GM19395 (cell line): ENCODE results near the gene A4GALT.
A peak's percentile ranks its signal among the peaks of the same experiment; 100 is the strongest.
"Not testable (repeated sequence)": the region's sequence is repeated elsewhere in the genome, so short reads cannot be mapped to it uniquely, and the experiment has no call there.

ENCODE experiments used
- ATAC-seq: cut with Tn5 transposase; IDR thresholded peaks from one replicate; pipeline ENCODE4 v1.9.1; 2021; ENCODE audit warnings: mild to moderate bottlenecking, moderate library complexity; ENCODE audit not compliant: unreplicated experiment

A4GALT gene

GRCh38 chr22:42684462-42685195, 36.0 kb downstream of the A4GALT start:
- no peak for ATAC-seq

DNA sequence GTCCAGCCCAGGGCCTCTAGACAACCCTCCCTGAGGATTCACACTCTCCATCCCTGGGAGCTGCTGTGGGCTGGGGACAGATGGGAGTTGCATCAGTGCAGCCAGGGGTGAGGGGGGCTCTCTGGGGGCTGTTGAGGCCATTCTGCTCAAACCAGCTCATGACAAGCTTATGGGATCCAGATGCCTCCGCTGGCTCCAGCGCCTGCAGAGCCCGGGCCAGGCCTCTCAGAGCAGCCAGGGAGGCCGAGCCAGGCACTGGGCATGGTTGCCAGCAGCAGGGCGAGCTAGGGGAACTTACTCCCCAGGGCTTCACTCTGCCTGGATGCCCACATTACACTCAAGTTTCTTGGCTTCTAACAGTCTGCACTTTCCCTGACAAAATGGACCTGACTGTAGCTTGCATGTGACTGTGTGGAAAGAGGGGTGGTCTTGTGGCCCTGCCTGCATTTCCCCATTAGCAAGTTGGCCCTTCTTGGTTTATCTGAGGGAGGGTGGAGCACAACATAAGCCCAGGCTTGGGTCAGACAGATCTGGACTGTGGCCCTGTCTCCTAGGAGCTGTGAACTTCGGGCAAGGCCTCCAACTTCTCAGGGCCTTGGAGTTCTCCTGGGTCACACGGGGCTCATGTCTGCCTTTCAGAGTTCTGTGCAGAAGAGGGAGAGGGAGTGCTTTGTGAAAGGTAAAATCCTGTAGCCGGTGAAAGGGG, 36.9 kb downstream of the A4GALT start:
- ATAC-seq: no peak

GRCh38 chr22:42682113-42682851, 38.4 kb downstream of the A4GALT start:
- ATAC-seq: no peak

- ATAC-seq: no peak
Observed at GRCh38 chr22:42680648-42681047, 40.0 kb downstream of the A4GALT start.

DNA sequence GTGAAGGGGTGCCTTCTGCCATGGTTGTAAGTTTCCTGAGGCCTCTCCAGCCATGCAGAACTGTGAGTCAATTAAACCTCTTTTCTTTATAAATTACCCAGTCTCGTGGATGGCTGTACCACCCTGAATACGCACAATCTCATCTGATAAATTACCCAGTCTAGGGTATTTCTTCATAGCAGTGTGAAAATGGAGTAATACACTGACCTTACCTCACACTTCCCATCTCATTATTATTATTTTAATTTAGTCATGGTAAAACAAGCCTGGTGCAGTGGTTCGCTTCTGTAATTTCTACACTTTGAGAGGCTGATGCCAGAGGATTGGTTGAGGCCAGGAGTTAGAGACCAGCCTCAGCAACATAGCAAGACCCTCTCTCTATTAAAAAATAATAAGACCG, 41.0 kb downstream of the A4GALT start:
- ATAC-seq: no peak

- no peak for ATAC-seq
Observed at GRCh38 chr22:42678894-42679293, 41.8 kb downstream of the A4GALT start.

DNA sequence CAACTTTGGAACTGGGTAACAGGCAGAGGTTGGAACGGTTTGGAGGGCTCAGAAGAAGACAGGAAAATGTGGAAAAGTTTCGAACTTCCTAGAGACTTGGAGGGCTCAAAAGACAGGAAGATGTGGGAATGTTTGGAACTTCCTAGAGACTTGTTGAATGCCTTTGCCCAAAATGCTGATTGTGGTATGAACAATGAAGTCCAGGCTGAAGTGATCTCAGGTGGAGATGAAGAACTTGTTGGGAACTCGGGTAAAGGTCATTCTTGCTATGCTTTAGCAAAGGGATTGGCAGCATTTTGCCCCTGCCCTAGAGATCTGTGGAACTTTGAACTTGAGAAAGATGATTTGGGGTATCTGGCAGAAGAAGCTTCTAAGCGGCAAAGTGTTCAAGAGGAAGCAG, 42.7 kb downstream of the A4GALT start:
- ATAC-seq: not testable (repeated sequence)

GRCh38 chr22:42676059-42676607, 44.5 kb downstream of the A4GALT start:
- no peak for ATAC-seq

GRCh38 chr22:42673898-42674401, 46.7 kb downstream of the A4GALT start:
- no peak for ATAC-seq

GRCh38 chr22:42673071-42673470, 47.6 kb downstream of the A4GALT start:
- not testable (repeated sequence) for ATAC-seq

GRCh38 chr22:42670921-42671709, 49.6 kb downstream of the A4GALT start:
- no peak for ATAC-seq

DNA sequence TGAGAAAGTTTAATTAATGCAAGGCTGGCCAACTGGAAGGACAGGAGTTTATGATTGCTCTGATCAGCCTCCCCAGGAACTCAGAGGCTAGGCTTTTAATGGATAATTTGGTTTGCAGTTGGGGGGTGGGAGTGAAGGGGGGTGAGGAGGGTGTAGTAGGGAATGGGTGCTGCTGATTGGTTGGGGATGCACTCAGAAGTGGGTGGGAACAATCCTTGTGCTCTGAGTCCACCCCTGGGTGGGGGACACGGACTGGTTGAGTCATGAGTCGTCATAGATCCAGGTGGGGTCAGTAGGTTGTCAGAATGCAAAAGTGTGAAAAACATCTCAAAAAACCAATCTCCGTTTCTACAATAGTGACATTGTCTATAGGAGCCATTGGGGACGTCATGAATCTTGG, 50.6 kb downstream of the A4GALT start:
- ATAC-seq: no peak

DNA sequence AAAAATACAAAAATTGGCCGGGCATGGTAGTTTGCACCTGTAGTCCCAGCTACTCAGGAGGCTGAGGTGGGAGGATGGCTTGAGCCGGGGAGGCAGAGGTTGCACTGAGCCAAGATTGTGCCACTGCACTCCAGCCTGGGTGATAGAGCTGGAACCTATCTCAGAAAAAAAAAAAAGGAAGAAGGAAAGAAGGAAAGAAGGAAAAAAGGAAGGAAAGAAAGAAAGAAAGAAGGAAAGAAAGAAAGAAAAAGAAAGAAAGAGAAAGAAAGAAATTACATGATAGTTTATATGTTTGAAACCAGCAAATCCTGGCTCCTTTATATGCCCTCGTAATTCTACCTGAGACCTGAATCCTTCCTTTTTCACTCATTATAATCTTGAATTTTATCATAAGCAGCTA, 54.3 kb downstream of the A4GALT start:
- ATAC-seq: not testable (repeated sequence)

DNA sequence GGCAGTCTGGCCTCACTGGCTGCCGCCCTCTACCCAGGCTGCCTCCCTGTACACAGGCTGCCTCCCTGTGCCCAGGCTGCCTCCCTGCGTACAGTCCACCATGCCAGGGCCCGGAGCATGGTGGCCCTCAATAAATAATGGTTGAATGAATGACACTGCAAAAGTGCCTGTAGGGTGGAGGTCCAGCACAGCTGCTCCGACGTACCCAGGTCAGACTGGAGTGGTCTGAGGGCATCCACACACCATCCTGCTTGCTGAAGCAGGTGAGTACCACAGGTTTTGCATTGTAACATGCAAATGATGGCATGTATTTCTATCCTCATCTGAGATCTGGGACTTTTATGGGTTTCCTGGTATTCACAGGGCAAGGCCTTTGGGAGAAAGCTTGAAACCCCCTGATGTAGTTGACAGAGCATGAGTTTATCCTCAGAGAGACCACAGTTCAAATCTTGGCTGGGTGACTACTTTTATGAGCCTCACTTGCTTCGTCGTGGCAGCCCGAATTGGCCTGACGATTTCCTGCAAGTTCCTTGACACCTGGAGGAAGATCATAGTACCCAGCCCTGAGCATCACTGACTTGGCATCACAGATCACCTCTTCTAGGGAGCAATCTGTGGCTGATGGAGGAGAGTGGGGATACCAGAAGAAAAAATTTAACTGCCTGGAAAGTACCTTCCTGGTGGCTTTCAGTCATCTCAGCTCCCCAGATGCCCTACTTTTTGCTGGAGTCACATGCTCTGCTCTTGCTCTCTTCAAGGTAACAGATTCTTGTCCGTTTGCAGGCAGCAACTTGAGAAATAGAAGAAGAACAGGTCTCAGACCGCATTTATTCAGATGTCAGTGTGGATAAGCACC, 55.5 kb downstream of the A4GALT start:
- no peak for ATAC-seq

- ATAC-seq: peak; percentile 59
Observed at GRCh38 chr22:42661985-42662831, 58.5 kb downstream of the A4GALT start.

- no peak for ATAC-seq
Observed at GRCh38 chr22:42656578-42656977, 64.1 kb downstream of the A4GALT start.

DNA sequence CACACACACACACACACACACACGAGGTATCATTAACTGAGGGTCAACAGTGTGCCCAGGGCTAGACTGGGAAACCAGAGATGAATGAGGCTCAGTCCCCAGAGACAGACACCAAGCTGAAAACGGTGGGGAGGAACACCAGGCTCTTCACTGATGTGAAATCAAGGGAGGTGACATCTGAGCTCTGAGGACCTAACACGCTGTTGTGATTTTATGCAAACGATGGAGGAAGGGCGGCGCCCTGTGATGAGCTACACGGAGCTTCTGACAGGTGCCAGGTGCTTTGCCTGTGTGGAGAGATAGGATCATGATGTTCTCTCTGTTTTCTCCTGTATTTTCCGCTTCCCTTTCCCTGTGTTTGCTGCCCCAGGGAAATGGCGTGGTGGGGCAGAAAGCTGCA, 65.0 kb downstream of the A4GALT start:
- peak; percentile 54 for ATAC-seq

DNA sequence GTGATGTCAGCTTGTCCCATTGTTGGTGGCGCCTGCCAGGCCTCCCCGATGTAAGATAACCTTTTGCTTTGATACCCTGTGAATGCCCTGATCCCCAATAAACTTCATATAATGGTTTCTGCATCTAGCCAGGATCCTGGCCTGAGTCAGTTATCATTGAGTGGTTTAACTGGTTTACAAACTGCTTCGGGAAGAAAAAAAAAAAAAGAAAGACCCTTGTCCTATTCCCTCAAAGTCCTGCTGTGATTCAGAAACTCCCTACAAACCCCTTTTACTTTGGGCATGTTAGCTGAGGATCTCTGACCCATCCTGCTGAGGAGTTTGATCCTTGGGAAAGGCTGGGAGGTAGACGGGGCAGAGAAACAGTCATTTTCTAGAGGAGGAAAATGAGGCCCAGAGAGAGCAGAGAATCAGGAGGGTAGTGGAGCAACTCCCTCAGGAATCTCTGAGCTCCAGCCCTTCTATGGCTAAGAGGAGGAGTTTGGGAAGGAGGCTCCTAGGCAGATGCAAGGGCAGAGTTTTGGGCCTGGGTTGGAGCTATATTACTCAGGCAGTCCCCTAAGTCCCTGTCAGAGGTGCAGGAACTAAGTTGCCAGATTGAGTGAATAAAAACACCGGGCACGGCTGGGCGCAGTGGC, 66.1 kb downstream of the A4GALT start:
- ATAC-seq: no peak
